Left ventricle myocardium inferior (tissue), 1 donor: ENCODE measurements around the gene FOXN3. TPM values are rescaled to one million over a fixed set of nuclear protein-coding genes. Genes with fewer than 3 reads are reported as not detected.
A peak's percentile ranks its signal among the peaks of the same experiment; 100 is the strongest.

Experiments
- DNase-seq: peaks from one replicate; pipeline ENCODE4 v3.0.0-alpha.2; 2020
- H3K27ac ChIP-seq: fragments of 200-600 bp; replicated peaks from 2 replicates; pipeline ENCODE4 v1.8.0; 2021
- H3K27me3 ChIP-seq: fragments of 200-600 bp; 2 replicates; pipeline ENCODE4 v1.8.0; 2021; ENCODE audit warnings: low read depth
- H3K36me3 ChIP-seq: fragments of 200-600 bp; 2 replicates; pipeline ENCODE4 v1.8.0; 2021
- H3K4me1 ChIP-seq: fragments of 200-600 bp; 2 replicates; pipeline ENCODE4 v1.8.0; 2021
- H3K4me3 ChIP-seq: fragments of 200-600 bp; 2 replicates; pipeline ENCODE4 v1.8.0; 2021; ENCODE audit warnings: mild to moderate bottlenecking, moderate library complexity
- H3K9me3 ChIP-seq: fragments of 200-600 bp; replicated peaks from 2 replicates; pipeline ENCODE4 v1.8.0; 2021
- intact Hi-C: fragments of 100-400 bp; cut with micrococcal nuclease; formaldehyde crosslinking; loops from one replicate; pipeline ENCODE4 v1.11.0; 2022
- total RNA-seq: library from RNA; stranded (reverse); fragmentation: NEBNext Ultra II Directional; extraction: Animal tissue kit (Norgen Biotek cat#: 25700); gene quantifications from one replicate; pipeline ENCODE4 v1.2.1, GENCODE V29; 2021
- TF ChIP-seq, protein P1 (sequence below): fragments of 200-600 bp; IDR thresholded peaks from 2 replicates; pipeline ENCODE4 v1.8.0; 2021; ENCODE audit warnings: antibody characterized with exemption, mild to moderate bottlenecking, borderline replicate concordance
- donor health status: DM: no; HTN: yes; CAD: no; lungs with severe emphysema.

Gene FOXN3
- total RNA-seq, 1 donor from 2014 or later: 120 TPM

DNA sequence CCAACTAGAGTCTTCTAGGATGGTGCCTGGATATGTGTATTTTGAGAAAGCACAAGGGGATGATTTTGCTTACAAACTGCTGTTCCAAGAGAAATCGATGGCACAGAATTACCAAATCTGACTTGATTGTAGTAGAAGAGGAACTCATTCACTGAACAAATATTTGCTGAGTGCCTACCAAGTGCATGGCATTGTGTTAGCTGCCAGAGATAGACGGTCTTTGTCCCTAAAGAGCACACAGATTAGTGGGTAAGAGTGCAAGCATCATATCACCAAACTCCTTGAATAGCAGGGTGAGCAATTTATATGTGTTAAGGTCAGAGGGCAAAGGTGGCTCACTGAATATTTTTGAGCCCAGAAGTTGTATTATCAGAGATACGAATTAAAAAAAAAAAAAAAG is 3.5 kb upstream of the FOXN3 start:
- Histone ChIP-seq H3K9me3 (no peaks in the 10 kb centered on the region), H3K4me3 (no peak overlapping the region), H3K4me1 (peaks cover 57% of the 10 kb centered on the region), H3K27ac (peak overlapping the region; percentile 97), H3K36me3 (no peaks in the 10 kb centered on the region), H3K27me3 (no peaks in the 10 kb centered on the region)
- no peak for DNase-seq
- intact Hi-C loops: no loop called here
- TF ChIP-seq, protein P1, sequence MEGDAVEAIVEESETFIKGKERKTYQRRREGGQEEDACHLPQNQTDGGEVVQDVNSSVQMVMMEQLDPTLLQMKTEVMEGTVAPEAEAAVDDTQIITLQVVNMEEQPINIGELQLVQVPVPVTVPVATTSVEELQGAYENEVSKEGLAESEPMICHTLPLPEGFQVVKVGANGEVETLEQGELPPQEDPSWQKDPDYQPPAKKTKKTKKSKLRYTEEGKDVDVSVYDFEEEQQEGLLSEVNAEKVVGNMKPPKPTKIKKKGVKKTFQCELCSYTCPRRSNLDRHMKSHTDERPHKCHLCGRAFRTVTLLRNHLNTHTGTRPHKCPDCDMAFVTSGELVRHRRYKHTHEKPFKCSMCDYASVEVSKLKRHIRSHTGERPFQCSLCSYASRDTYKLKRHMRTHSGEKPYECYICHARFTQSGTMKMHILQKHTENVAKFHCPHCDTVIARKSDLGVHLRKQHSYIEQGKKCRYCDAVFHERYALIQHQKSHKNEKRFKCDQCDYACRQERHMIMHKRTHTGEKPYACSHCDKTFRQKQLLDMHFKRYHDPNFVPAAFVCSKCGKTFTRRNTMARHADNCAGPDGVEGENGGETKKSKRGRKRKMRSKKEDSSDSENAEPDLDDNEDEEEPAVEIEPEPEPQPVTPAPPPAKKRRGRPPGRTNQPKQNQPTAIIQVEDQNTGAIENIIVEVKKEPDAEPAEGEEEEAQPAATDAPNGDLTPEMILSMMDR: no peak

DNA sequence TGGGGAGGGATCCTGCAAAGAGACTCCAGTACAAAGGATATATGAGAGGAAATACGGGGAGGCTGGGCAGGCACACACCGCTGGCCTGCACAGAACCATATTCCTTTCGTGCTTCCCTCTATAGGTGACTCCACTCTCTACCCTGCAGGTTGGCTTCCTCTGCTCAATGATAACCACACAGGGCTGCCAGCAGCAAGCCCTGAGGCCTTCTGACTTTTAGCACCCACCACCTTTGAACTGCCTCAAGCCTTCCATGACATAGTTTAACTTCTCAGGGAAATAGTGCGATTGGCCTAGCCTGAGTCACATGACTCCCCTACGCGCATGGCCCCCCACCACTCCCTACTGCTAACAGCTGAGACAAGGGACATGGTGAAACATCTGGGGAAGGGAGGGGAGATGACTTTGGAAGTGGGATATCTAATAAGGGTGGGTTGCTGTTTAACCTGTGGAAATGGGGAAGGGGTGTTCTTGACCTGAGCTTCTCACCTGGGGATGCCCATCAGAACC is 3.0 kb upstream of the FOXN3 start:
- peaks cover 62% of the 10 kb centered on the region for H3K4me1 ChIP-seq
- H3K27ac ChIP-seq: peak overlapping the region; percentile 97
- DNase-seq: no peak
- H3K9me3 ChIP-seq: no peaks in the 10 kb centered on the region
- H3K4me3 ChIP-seq: no peak overlapping the region
- intact Hi-C loops: no loop called here
- no peaks in the 10 kb centered on the region for H3K36me3 ChIP-seq
- H3K27me3 ChIP-seq: no peaks in the 10 kb centered on the region
- TF ChIP-seq, protein P1: no peak

DNA sequence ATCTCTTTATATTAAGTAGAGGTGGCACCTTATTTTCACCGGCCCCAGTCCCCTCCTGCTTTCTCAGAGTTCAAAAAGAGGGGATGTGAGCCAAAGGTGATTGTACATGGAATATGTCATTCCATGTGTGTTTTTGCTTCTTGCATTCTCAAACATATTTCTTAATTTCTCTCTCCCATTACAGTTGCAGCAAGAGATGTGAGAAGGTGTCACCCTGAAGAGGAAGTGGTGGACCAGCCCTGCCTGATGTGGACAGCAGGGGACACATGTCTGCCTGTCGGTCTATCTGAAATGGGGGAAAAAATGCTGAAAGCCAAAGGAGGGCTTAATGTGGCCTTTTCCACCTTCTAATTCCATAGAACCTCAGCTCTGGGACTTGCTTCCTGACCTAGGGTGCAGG is 1.9 kb upstream of the FOXN3 start:
- intact Hi-C loops: no loop called here
- TF ChIP-seq, protein P1: no peak
- Histone ChIP-seq H3K9me3 (no peaks in the 10 kb centered on the region), H3K27me3 (no peaks in the 10 kb centered on the region), H3K4me1 (peaks cover 69% of the 10 kb centered on the region), H3K4me3 (peak overlapping the region; percentile 83), H3K27ac (peak overlapping the region; percentile 97), H3K36me3 (no peaks in the 10 kb centered on the region)
- no peak for DNase-seq

GRCh38 chr14:89418452-89418851 is 1.4 kb upstream of the FOXN3 start:
- Histone ChIP-seq H3K27ac (peak overlapping the region; percentile 97), H3K4me3 (peak overlapping the region; percentile 83), H3K27me3 (no peaks in the 10 kb centered on the region), H3K36me3 (no peaks in the 10 kb centered on the region), H3K9me3 (no peaks in the 10 kb centered on the region), H3K4me1 (peaks cover 70% of the 10 kb centered on the region)
- intact Hi-C loops: no loop called here
- DNase-seq: no peak
- TF ChIP-seq, protein P1: no peak

DNA sequence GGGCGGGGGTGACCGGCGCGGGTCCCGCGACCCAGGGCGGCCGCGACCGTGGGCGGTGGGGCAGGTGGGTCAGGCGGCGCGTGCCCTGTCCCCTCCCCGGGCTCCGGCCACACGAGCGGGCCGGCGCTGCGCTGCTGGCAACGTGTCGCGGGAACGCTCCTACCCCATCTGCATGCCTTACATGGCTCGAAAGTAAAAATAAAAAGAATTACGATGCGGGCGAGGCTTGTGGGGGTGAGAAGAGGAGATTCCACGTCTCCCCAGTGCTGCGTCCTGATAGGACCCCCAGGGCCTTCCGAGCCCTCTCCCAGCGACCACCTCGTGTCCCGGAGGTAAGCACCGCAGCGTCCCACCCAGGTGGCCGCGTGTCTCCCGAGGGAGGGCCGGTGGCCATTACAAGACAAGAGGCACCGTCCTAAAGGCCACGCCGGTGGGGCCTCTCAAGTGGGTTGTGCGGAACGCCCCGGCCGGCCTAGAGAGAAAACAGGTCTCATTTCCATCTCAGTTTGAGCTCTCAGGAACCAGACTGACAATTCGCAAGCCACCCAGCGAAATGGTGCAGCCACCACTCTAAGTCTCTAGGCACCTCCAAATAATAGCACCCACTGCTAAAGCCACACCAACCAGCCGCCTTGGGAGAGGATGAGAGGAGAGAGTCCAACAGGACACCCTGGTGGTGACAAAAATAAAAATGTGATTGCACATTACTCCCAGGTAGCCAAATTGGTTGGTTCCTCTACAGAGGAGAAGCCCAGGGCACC is 612 bp upstream of the FOXN3 start:
- Histone ChIP-seq H3K27ac (peak overlapping the region; percentile 97), H3K4me1 (peaks cover 72% of the 10 kb centered on the region), H3K36me3 (no peaks in the 10 kb centered on the region), H3K9me3 (no peaks in the 10 kb centered on the region), H3K27me3 (no peaks in the 10 kb centered on the region), H3K4me3 (peak overlapping the region; percentile 83)
- TF ChIP-seq, protein P1: peak; percentile 55
- intact Hi-C loops: no loop called here
- peak; percentile 61 for DNase-seq
